GM12878 (cell line): ENCODE results near the gene SLC9C1. TPM values are rescaled to one million over a fixed set of nuclear protein-coding genes. Genes with fewer than 3 reads are reported as not detected.
A peak's percentile ranks its signal among the peaks of the same experiment; 100 is the strongest.

Experiments
- BRCA1 ChIP-seq: IDR thresholded peaks from 2 replicates; pipeline ENCODE4 v1.6.1; 2011; ENCODE audit warnings: low read depth, low read length, improper control_type of control experiment
- CEBPB ChIP-seq, 2 experiments: fragments of 150-350 bp in 1 of 2; IDR thresholded peaks; 2 replicates each; pipeline ENCODE4 v1.6.1; 2012 to 2014; ENCODE audit warnings: low read depth in 2 of 2, low read length in 2 of 2, borderline replicate concordance in 1 of 2, inconsistent platforms in 1 of 2
- CHD4 ChIP-seq: fragments of 200-600 bp; sonication (generic); IDR thresholded peaks from 2 replicates; pipeline ENCODE4 v1.6.1; 2016; ENCODE audit warnings: mild to moderate bottlenecking
- E2F4 ChIP-seq: IDR thresholded peaks from 2 replicates; pipeline ENCODE4 v1.6.1; 2012; ENCODE audit warnings: low read depth, low read length, improper control_type of control experiment
- ESRRA ChIP-seq: IDR thresholded peaks from 2 replicates; pipeline ENCODE4 v1.6.1; 2012; ENCODE audit warnings: mild to moderate bottlenecking, low read length, improper control_type of control experiment
- FOXM1 ChIP-seq: IDR thresholded peaks from 2 replicates; pipeline ENCODE4 v1.6.1; 2012; ENCODE audit warnings: low read depth, mild to moderate bottlenecking, inconsistent platforms, low read length, moderate library complexity
- GATAD2B ChIP-seq: fragments of 450-650 bp; conservative IDR thresholded peaks from 2 replicates; pipeline ENCODE4 v1.6.1; 2017; ENCODE audit warnings: low read depth, mild to moderate bottlenecking, moderate library complexity
- HSF1 ChIP-seq: fragments of 150-350 bp; IDR thresholded peaks from 2 replicates; pipeline ENCODE4 v1.6.1; 2014; ENCODE audit warnings: mild to moderate bottlenecking, low read depth, low read length
- JUNB ChIP-seq: IDR thresholded peaks from 2 replicates; pipeline ENCODE4 v1.6.1; 2016; ENCODE audit warnings: antibody characterized with exemption, mild to moderate bottlenecking
- JUND ChIP-seq: IDR thresholded peaks from 2 replicates; pipeline ENCODE4 v1.6.1; 2012; ENCODE audit warnings: low read depth, mild to moderate bottlenecking, low read length, improper control_type of control experiment, moderate library complexity
- MXI1 ChIP-seq: fragments of 150-350 bp; IDR thresholded peaks from 2 replicates; pipeline ENCODE4 v1.6.1; 2011; ENCODE audit warnings: low read depth, mild to moderate bottlenecking, inconsistent platforms, low read length, improper control_type of control experiment
- NFYB ChIP-seq: IDR thresholded peaks from 2 replicates; pipeline ENCODE4 v1.6.1; 2011; ENCODE audit warnings: low read depth, mild to moderate bottlenecking, low read length, improper control_type of control experiment, moderate library complexity; ENCODE audit not compliant: insufficient read depth
- PAX5 ChIP-seq: IDR thresholded peaks from 2 replicates; pipeline ENCODE4 v1.6.1; 2011; ENCODE audit warnings: low read depth, low read length, borderline replicate concordance
- PKNOX1 ChIP-seq: fragments of 450-650 bp; IDR thresholded peaks from 2 replicates; pipeline ENCODE4 v1.6.1; 2016; ENCODE audit warnings: mild to moderate bottlenecking
- RFX5 ChIP-seq: IDR thresholded peaks from 2 replicates; pipeline ENCODE4 v1.6.1; 2011; ENCODE audit warnings: low read depth, low read length, improper control_type of control experiment
- RUNX3 ChIP-seq: IDR thresholded peaks from 2 replicates; pipeline ENCODE4 v1.6.1; 2012; ENCODE audit warnings: low read length, inconsistent platforms
- YBX1 ChIP-seq: fragments of 450-650 bp; IDR thresholded peaks from 2 replicates; pipeline ENCODE4 v1.6.1; 2016; ENCODE audit warnings: antibody characterized with exemption
- ZNF24 ChIP-seq: fragments of 450-650 bp; IDR thresholded peaks from 2 replicates; pipeline ENCODE4 v1.6.1; 2017; ENCODE audit warnings: antibody characterized with exemption, mild to moderate bottlenecking
- polyA plus RNA-seq, 11 experiments: library from polyadenylated mRNA; depleted of rRNA in 4 of 11; unstranded in 6 of 11; stranded (reverse) in 5 of 11; fragments of >200 nt; fragmentation: Nextera tagmentation in 4 of 11; fragmentation: Illumina TruSeq in 1 of 11; extraction: Ambion mirVana in 4 of 11; extraction: Trizol in 1 of 11; gene quantifications; 1 replicate in 1 of 11; 2 replicates in 10 of 11; pipeline versions ENCODE4 v1.2.1 to v1.2.3, GENCODE V29; 2011 to 2016; ENCODE audit warnings: inconsistent platforms in 2 of 11, missing spikeins in 2 of 11, low read depth in 1 of 11
- total RNA-seq, 4 experiments: library from RNA; depleted of rRNA in 3 of 4; stranded (reverse); fragments of >200 nt in 3 of 4; fragmentation: Illumina TruSeq in 1 of 4; extraction: Trizol in 1 of 4; gene quantifications; 2 replicates each; pipeline versions ENCODE4 v1.2.1 to v1.2.3, GENCODE V29; 2013 to 2021
- TF ChIP-seq, protein P1 (sequence below): fragments of 450-650 bp; formaldehyde crosslinking; IDR thresholded peaks from 2 replicates; pipeline ENCODE4 v1.4.0; 2020; ENCODE audit warnings: mild to moderate bottlenecking, moderate library complexity
- TF ChIP-seq, protein P2 (sequence below), 3 experiments: IDR thresholded peaks in 2 of 3; conservative IDR thresholded peaks in 1 of 3; 2 replicates each; pipeline ENCODE4 v1.5.1; 2011; ENCODE audit warnings: low read depth in 3 of 3, low read length in 3 of 3, mild to moderate bottlenecking in 3 of 3, control low read depth in 2 of 3, moderate library complexity in 2 of 3, inconsistent platforms in 1 of 3, mixed read lengths in 1 of 3; ENCODE audit not compliant: control insufficient read depth in 2 of 3, insufficient read depth in 1 of 3; ENCODE audit errors: extremely low read depth in 1 of 3

SLC9C1 gene
- total and polyA plus RNA-seq, 10 of the 15 experiments (the other 5 are each of a cell fraction or from before 2014, with no cell fraction given): not detected

DNA sequence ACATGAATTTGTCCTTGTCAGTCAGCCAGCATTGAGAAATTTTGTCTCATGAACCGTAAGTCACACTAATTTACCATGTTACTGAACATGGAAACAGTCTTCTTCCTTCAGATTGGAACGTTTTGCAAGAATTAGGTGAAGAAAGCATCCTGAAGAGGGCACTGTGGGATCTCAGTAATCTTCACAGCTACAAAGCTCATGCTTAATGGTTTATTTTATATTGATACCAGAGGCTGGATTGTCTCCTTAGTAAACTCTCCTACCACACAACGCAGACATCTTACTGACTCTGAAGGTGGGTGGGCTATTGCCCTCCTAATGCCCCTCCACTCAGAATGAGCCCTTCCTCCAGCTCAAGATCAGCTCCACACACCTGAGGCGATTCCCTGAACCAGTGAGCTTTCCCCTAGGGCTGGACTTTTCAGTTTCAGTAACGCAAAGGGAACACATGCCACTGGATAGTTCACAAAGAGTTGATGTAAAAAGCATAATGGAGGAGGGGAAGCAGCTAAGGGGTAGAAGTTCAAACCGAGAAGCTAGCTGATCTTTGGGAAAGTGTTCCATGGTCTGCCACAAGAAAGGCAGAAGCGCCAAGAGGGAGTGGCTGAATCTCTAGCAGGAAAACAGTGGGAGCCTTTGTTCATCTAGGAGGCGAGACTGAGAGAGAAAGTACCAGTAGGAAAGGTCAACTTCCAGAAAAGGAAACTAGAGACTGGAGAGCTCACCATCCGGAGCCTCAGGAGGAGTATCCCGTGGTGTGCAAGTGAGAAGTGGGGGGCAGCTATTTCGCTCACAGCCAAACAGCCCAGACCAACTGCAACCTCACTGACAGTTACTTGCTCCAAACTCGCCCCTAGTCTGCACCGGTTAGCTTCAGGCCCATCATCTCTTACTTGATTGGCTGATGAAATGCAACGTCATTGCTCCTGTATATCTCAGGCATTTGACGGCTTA, at the start of gene SLC9C1 (continued):
- TF ChIP-seq E2F4 (no peak), RFX5 (no peak), ESRRA (no peak), RUNX3 (no peak), PAX5 (no peak), BRCA1 (no peak), PKNOX1 (no peak; the same call in 1 of the 2 replicates), JUNB (no peak), FOXM1 (0 out of 2 replicates have a peak, but pooled peaks have one; percentile 24), CHD4 (no peak), NFYB (no peak), HSF1 (no peak), GATAD2B (no peak), YBX1 (no peak), JUND (no peak), ZNF24 (0 out of 2 replicates have a peak, but pooled peaks have one; percentile 15), MXI1 (peak; percentile 34; the same call in 1 of the 2 replicates), CEBPB (IDR thresholded peaks at IDR 0.05; ENCODE audit: borderline replicate concordance in 1 of 2, low read depth in 2 of 2, low read length in 2 of 2) (no peak)
- TF ChIP-seq, protein P1, sequence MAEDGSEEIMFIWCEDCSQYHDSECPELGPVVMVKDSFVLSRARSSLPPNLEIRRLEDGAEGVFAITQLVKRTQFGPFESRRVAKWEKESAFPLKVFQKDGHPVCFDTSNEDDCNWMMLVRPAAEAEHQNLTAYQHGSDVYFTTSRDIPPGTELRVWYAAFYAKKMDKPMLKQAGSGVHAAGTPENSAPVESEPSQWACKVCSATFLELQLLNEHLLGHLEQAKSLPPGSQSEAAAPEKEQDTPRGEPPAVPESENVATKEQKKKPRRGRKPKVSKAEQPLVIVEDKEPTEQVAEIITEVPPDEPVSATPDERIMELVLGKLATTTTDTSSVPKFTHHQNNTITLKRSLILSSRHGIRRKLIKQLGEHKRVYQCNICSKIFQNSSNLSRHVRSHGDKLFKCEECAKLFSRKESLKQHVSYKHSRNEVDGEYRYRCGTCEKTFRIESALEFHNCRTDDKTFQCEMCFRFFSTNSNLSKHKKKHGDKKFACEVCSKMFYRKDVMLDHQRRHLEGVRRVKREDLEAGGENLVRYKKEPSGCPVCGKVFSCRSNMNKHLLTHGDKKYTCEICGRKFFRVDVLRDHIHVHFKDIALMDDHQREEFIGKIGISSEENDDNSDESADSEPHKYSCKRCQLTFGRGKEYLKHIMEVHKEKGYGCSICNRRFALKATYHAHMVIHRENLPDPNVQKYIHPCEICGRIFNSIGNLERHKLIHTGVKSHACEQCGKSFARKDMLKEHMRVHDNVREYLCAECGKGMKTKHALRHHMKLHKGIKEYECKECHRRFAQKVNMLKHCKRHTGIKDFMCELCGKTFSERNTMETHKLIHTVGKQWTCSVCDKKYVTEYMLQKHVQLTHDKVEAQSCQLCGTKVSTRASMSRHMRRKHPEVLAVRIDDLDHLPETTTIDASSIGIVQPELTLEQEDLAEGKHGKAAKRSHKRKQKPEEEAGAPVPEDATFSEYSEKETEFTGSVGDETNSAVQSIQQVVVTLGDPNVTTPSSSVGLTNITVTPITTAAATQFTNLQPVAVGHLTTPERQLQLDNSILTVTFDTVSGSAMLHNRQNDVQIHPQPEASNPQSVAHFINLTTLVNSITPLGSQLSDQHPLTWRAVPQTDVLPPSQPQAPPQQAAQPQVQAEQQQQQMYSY (CRISPR knock-in tag): no peak
- TF ChIP-seq, protein P2, sequence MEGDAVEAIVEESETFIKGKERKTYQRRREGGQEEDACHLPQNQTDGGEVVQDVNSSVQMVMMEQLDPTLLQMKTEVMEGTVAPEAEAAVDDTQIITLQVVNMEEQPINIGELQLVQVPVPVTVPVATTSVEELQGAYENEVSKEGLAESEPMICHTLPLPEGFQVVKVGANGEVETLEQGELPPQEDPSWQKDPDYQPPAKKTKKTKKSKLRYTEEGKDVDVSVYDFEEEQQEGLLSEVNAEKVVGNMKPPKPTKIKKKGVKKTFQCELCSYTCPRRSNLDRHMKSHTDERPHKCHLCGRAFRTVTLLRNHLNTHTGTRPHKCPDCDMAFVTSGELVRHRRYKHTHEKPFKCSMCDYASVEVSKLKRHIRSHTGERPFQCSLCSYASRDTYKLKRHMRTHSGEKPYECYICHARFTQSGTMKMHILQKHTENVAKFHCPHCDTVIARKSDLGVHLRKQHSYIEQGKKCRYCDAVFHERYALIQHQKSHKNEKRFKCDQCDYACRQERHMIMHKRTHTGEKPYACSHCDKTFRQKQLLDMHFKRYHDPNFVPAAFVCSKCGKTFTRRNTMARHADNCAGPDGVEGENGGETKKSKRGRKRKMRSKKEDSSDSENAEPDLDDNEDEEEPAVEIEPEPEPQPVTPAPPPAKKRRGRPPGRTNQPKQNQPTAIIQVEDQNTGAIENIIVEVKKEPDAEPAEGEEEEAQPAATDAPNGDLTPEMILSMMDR (IDR thresholded peaks at IDR 0.05 in 2 of 3, conservative IDR thresholded peaks at IDR 0.05 in 1 of 3; ENCODE audit: control insufficient read depth in 2 of 3, extremely low read depth in 1 of 3, insufficient read depth in 1 of 3, low read depth in 3 of 3, low read length in 3 of 3): peak; percentile 50 to 76 (median 71); a peak in 5 of 6 replicates
